PC-3 (cell line): ENCODE results near the gene LIF. TPM values are rescaled to one million over a fixed set of nuclear protein-coding genes. Genes with fewer than 3 reads are reported as not detected.
A peak's percentile ranks its signal among the peaks of the same experiment; 100 is the strongest.

Source experiments
- ATAC-seq: fragments of 200-7000 bp; cut with Tn5 transposase; 2 replicates; pipeline ENCODE4 v1.9.1; 2020; ENCODE audit warnings: mild to moderate bottlenecking, moderate library complexity
- BruUV-seq: library from RNA; stranded (reverse); fragments of 400-500 nt; replicated peaks from 2 replicates; lab custom pipeline; 2021; lab: Mats Ljungman, UMichigan
- CTCF ChIA-PET: fragments of 300-600 bp; sonication (Branson Sonifier 250); formaldehyde crosslinking; loops from one replicate; lab custom pipeline; 2022; ENCODE audit warnings: antibody characterized with exemption; lab: Charles Lee
- POLR2A ChIA-PET: fragments of 300-600 bp; sonication (Branson Sonifier 250); formaldehyde crosslinking; loops from one replicate; lab custom pipeline; 2022; ENCODE audit warnings: antibody characterized with exemption; ENCODE audit not compliant: unreplicated experiment; lab: Charles Lee
- DNase-seq: peaks from one replicate; pipeline ENCODE4 v3.0.0-alpha.2; 2015
- H2AFZ ChIP-seq: fragments of 300-600 bp; sonication (generic); 2 replicates; pipeline ENCODE4 v1.6.0; 2016; ENCODE audit warnings: antibody characterized with exemption, low read length
- H3F3A ChIP-seq: fragments of 300-600 bp; sonication (generic); one replicate; pipeline ENCODE4 v1.6.0; 2017; ENCODE audit warnings: antibody characterized with exemption, low read length, control low read depth, mild to moderate bottlenecking; ENCODE audit not compliant: unreplicated experiment
- H3K27ac ChIP-seq: fragments of 300-600 bp; sonication (generic); 2 replicates; pipeline ENCODE4 v1.5.1; 2016; ENCODE audit warnings: mild to moderate bottlenecking, low read length
- H3K27me3 ChIP-seq: fragments of 300-600 bp; sonication (generic); 2 replicates; pipeline ENCODE4 v1.6.1; 2016; ENCODE audit warnings: low read length, mixed read lengths
- H3K36me3 ChIP-seq: fragments of 300-600 bp; sonication (generic); 2 replicates; pipeline ENCODE4 v1.6.1; 2016; ENCODE audit warnings: low read depth, mixed run types, low read length, mixed read lengths
- H3K4me1 ChIP-seq: fragments of 300-600 bp; sonication (generic); 2 replicates; pipeline ENCODE4 v1.5.1; 2016; ENCODE audit warnings: low read length; ENCODE audit not compliant: insufficient read depth
- H3K4me2 ChIP-seq: fragments of 300-600 bp; sonication (generic); 2 replicates; pipeline ENCODE4 v1.6.0; 2016; ENCODE audit warnings: low read length
- H3K4me3 ChIP-seq: fragments of 300-600 bp; sonication (generic); 2 replicates; pipeline ENCODE4 v1.5.1; 2016; ENCODE audit warnings: mild to moderate bottlenecking, low read length, mixed read lengths
- H3K79me2 ChIP-seq: fragments of 300-600 bp; sonication (generic); 2 replicates; pipeline ENCODE4 v1.6.1; 2017; ENCODE audit warnings: low read length, mixed read lengths
- H3K9ac ChIP-seq: fragments of 300-600 bp; sonication (generic); 2 replicates; pipeline ENCODE4 v1.6.0; 2016; ENCODE audit warnings: mild to moderate bottlenecking, low read length
- H3K9me2 ChIP-seq: fragments of 300-600 bp; sonication (generic); replicated peaks from 2 replicates; pipeline ENCODE4 v1.6.1; 2016; ENCODE audit warnings: mixed run types, low read length, mixed read lengths
- H3K9me3 ChIP-seq: fragments of 300-600 bp; sonication (generic); 2 replicates; pipeline ENCODE4 v1.6.1; 2016; ENCODE audit warnings: low read length, mixed read lengths
- H4K20me1 ChIP-seq: fragments of 300-600 bp; sonication (generic); 2 replicates; pipeline ENCODE4 v1.6.1; 2016; ENCODE audit warnings: low read length, mixed read lengths
- EZH2 ChIP-seq: fragments of 300-600 bp; sonication (generic); IDR thresholded peaks from one replicate; pipeline ENCODE4 v1.6.1; 2017; ENCODE audit warnings: antibody characterized with exemption, mild to moderate bottlenecking, low read length; ENCODE audit not compliant: unreplicated experiment
- EZH2phosphoT487 ChIP-seq: fragments of 300-600 bp; sonication (generic); IDR thresholded peaks from 2 replicates; pipeline ENCODE4 v1.6.1; 2018; ENCODE audit warnings: mild to moderate bottlenecking, antibody characterized with exemption, low read length, borderline replicate concordance
- intact Hi-C: fragments of 100-400 bp; cut with micrococcal nuclease; formaldehyde crosslinking; loops from 2 replicates; pipeline ENCODE4 v1.9.0; 2023
- total RNA-seq: library from RNA; depleted of rRNA; stranded (reverse); fragments of >200 nt; gene quantifications from 2 replicates; pipeline ENCODE4 v1.2.3, GENCODE V29; 2014
- TF ChIP-seq, protein P1 (sequence below): fragments of 300-600 bp; sonication (generic); conservative IDR thresholded peaks from 2 replicates; pipeline ENCODE4 v1.5.1; 2017; ENCODE audit warnings: antibody characterized with exemption, low read depth, mild to moderate bottlenecking, low read length

LIF gene
- total RNA-seq, 1 experiment from 2014 or later, result 64.1 TPM

DNA sequence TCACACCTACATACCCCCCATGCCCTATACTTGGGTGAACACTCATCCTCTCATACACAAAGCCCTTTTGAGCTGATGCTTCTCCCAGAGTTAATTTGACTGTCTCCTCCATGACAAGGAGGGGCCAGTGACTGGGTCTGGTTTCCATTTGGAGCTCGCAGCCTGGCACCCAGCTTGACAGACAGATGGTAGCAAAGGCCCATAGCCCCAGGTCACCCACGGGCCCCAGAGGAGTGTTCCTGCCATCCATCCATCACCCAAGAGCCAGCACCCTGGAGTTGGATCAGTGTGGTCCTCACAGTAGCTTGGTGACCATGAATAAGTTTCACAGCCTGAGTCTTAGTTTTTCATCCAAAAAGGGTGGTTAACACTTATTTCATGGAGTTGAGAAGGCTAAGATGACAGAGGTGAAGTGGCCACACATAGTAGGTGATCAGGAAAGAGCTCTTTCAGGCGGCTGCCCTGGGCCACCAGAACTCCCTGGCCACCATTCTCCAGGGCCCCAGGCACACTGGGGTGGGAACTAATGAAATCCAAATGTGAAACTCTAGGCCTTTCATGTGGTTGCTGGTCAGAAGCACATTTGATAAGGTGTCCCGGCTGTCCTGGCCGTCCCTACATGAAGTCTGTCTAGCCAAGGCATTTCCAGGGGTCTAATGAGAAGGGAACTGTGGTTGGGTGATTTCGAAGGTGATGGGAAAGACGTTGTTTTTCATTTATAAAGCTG lies 42.4 kb downstream of the LIF start:
- ChIA-PET CTCF (no interaction called here), POLR2A (no interaction called here)
- peaks cover 28% of the 10 kb centered on the region for H3F3A ChIP-seq
- peaks cover 3% of the 10 kb centered on the region; the same call in 1 of the 2 replicates for H3K9me3 ChIP-seq
- ATAC-seq, result no peak
- no TSS peak for BruUV-seq
- no peak overlapping the region for H3K4me2 ChIP-seq
- no peaks in the 10 kb centered on the region for H4K20me1 ChIP-seq
- TF ChIP-seq EZH2phosphoT487, result no peak
- TF ChIP-seq EZH2, result no peak
- TF ChIP-seq, protein P1, sequence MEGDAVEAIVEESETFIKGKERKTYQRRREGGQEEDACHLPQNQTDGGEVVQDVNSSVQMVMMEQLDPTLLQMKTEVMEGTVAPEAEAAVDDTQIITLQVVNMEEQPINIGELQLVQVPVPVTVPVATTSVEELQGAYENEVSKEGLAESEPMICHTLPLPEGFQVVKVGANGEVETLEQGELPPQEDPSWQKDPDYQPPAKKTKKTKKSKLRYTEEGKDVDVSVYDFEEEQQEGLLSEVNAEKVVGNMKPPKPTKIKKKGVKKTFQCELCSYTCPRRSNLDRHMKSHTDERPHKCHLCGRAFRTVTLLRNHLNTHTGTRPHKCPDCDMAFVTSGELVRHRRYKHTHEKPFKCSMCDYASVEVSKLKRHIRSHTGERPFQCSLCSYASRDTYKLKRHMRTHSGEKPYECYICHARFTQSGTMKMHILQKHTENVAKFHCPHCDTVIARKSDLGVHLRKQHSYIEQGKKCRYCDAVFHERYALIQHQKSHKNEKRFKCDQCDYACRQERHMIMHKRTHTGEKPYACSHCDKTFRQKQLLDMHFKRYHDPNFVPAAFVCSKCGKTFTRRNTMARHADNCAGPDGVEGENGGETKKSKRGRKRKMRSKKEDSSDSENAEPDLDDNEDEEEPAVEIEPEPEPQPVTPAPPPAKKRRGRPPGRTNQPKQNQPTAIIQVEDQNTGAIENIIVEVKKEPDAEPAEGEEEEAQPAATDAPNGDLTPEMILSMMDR, result no peak
- H3K27me3 ChIP-seq, result no peaks in the 10 kb centered on the region
- H2AFZ ChIP-seq, result no peak overlapping the region
- intact Hi-C loops, result no loop called here
- peak overlapping the region; percentile 97 for H3K9ac ChIP-seq
- no peak for DNase-seq
- H3K4me3 ChIP-seq, result no peak overlapping the region
- no peaks in the 10 kb centered on the region for H3K36me3 ChIP-seq
- peaks cover 20% of the 10 kb centered on the region; the same call in 1 of the 2 replicates for H3K79me2 ChIP-seq
- peak overlapping the region; percentile 100 for H3K27ac ChIP-seq
- peaks cover 68% of the 10 kb centered on the region for H3K4me1 ChIP-seq
- no peaks in the 10 kb centered on the region for H3K9me2 ChIP-seq

DNA sequence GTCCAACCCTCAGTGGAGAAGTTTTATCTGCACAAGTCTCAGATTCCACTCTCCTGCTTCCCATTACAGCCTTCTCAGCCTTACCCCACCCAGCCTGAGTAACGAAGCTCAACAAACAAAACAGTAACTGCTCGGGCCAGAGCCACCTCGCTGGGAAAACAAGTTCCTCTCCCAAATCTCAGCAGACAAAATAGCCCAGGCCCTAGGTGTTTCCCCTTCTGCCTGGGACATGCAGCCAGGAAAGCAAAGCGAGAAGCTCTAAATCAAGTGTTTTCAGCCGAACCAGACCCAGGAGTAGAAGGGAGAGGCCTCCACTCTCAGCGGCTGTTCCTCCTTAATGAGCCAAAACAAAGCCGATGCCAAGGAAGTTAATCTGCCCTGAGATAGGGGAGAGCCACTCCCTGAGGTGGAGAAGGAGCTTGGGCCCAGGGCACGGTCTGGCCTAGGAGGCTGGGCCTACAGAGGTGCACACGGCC lies 44.0 kb downstream of the LIF start:
- no peaks in the 10 kb centered on the region for H3K36me3 ChIP-seq
- no peaks in the 10 kb centered on the region for H3K9me2 ChIP-seq
- H3K4me2 ChIP-seq, result peak overlapping the region; percentile 9
- H3K4me1 ChIP-seq, result peaks cover 55% of the 10 kb centered on the region
- intact Hi-C loops, result no loop called here
- H3K27me3 ChIP-seq, result no peaks in the 10 kb centered on the region
- H4K20me1 ChIP-seq, result no peaks in the 10 kb centered on the region
- peaks cover 26% of the 10 kb centered on the region for H3F3A ChIP-seq
- peaks cover 15% of the 10 kb centered on the region; the same call in 1 of the 2 replicates for H3K79me2 ChIP-seq
- TF ChIP-seq EZH2 (no peak), EZH2phosphoT487 (no peak)
- TF ChIP-seq, protein P1, result no peak
- TSS peak; percentile 13 for BruUV-seq
- POLR2A ChIA-PET, result interaction anchor here (0.6 to 1.0 kb wide), 5 partner anchors 8 to 221 kb away, joined by 3 to 5 read pairs (median 4); no protein-coding TSS in a partner anchor
- CTCF ChIA-PET, result interaction anchor here (0.7 kb wide), 1 partner anchor 35 kb away, joined by 4 read pairs; no protein-coding TSS in a partner anchor
- peak overlapping the region; percentile 97 for H3K9ac ChIP-seq
- peaks cover 3% of the 10 kb centered on the region; the same call in 1 of the 2 replicates for H3K9me3 ChIP-seq
- DNase-seq (peak; percentile 78), ATAC-seq (peak; percentile 29)
- no peak overlapping the region for H3K4me3 ChIP-seq
- H3K27ac ChIP-seq, result peak overlapping the region; percentile 100
- H2AFZ ChIP-seq, result no peak overlapping the region
